ENCODE data around the gene IL15RA. TPM values are rescaled to one million over a fixed set of nuclear protein-coding genes. Genes with fewer than 3 reads are reported as not detected.

IL15RA gene
- total RNA-seq, 1 experiment from 2014 or later: 28.6 TPM

- Mint-ChIP-seq H3K9me3 (ENCODE audit: low read depth, unreplicated experiment) (peaks cover 4% of the 10 kb centered on the region), H3K4me3 (ENCODE audit: low read depth, unreplicated experiment) (no peak overlapping the region), H3K27me3 (ENCODE audit: unreplicated experiment) (peaks cover 25% of the 10 kb centered on the region), H3K36me3 (ENCODE audit: insufficient read depth, unreplicated experiment) (no peaks in the 10 kb centered on the region), H3K27ac (ENCODE audit: unreplicated experiment) (no peak overlapping the region), H3K4me1 (ENCODE audit: low read depth, unreplicated experiment) (no peaks in the 10 kb centered on the region)
- CTCF ChIA-PET: no interaction called here
- no TSS peak for BruUV-seq (replicated peaks)
- no peak for DNase-seq
- intact Hi-C loops (cut with micrococcal nuclease; ENCODE audit: unreplicated experiment): loop anchor here (5.0 to 10.0 kb wide), 2 partner anchors 75 to 392 kb away; partner anchors contain the start of gene RBM17
- no peak for TF ChIP-seq CTCF (IDR thresholded peaks at IDR 0.05; ENCODE audit: unreplicated experiment)
These were observed 35.0 kb upstream of the IL15RA start for GRCh38 chr10:6012121-6012905.

- Mint-ChIP-seq H3K4me3 (ENCODE audit: low read depth, unreplicated experiment) (no peak overlapping the region), H3K9me3 (ENCODE audit: low read depth, unreplicated experiment) (peaks cover 4% of the 10 kb centered on the region), H3K27me3 (ENCODE audit: unreplicated experiment) (peaks cover 33% of the 10 kb centered on the region), H3K36me3 (ENCODE audit: insufficient read depth, unreplicated experiment) (no peaks in the 10 kb centered on the region), H3K4me1 (ENCODE audit: low read depth, unreplicated experiment) (no peaks in the 10 kb centered on the region), H3K27ac (ENCODE audit: unreplicated experiment) (no peak overlapping the region)
- intact Hi-C loops (cut with micrococcal nuclease; ENCODE audit: unreplicated experiment): loop anchor here (5.0 to 10.0 kb wide), 2 partner anchors 76 to 393 kb away; partner anchors contain the start of gene RBM17
- CTCF ChIA-PET: no interaction called here
- TF ChIP-seq CTCF (IDR thresholded peaks at IDR 0.05; ENCODE audit: unreplicated experiment): no peak
- no TSS peak for BruUV-seq (replicated peaks)
- no peak for DNase-seq
These were observed 34.2 kb upstream of the IL15RA start for GRCh38 chr10:6011558-6011957.

GRCh38 chr10:6010569-6010968 is 33.2 kb upstream of the IL15RA start:
- no peaks in the 10 kb centered on the region for H3K36me3 Mint-ChIP-seq (ENCODE audit: insufficient read depth, unreplicated experiment)
- CTCF ChIA-PET: no interaction called here
- peaks cover 36% of the 10 kb centered on the region for H3K27me3 Mint-ChIP-seq (ENCODE audit: unreplicated experiment)
- no TSS peak for BruUV-seq (replicated peaks)
- no peak for TF ChIP-seq CTCF (IDR thresholded peaks at IDR 0.05; ENCODE audit: unreplicated experiment)
- no peaks in the 10 kb centered on the region for H3K4me1 Mint-ChIP-seq (ENCODE audit: low read depth, unreplicated experiment)
- H3K4me3 Mint-ChIP-seq (ENCODE audit: low read depth, unreplicated experiment): no peak overlapping the region
- no peak overlapping the region for H3K27ac Mint-ChIP-seq (ENCODE audit: unreplicated experiment)
- intact Hi-C loops (cut with micrococcal nuclease; ENCODE audit: unreplicated experiment): loop anchor here (5.0 to 10.0 kb wide), 2 partner anchors 77 to 394 kb away; partner anchors contain the start of gene RBM17
- no peak for DNase-seq
- H3K9me3 Mint-ChIP-seq (ENCODE audit: low read depth, unreplicated experiment): peaks cover 4% of the 10 kb centered on the region

- intact Hi-C loops (cut with micrococcal nuclease; ENCODE audit: unreplicated experiment): loop anchor here (5.0 to 10.0 kb wide), 2 partner anchors 77 to 395 kb away; partner anchors contain the start of gene RBM17
- no peak overlapping the region for H3K27ac Mint-ChIP-seq (ENCODE audit: unreplicated experiment)
- CTCF ChIA-PET: no interaction called here
These were observed 32.6 kb upstream of the IL15RA start for GRCh38 chr10:6009961-6010360.

More at GRCh38 chr10:6009961-6010360, 32.6 kb upstream of the IL15RA start:
- Mint-ChIP-seq H3K27me3 (ENCODE audit: unreplicated experiment) (peaks cover 37% of the 10 kb centered on the region), H3K9me3 (ENCODE audit: low read depth, unreplicated experiment) (peaks cover 4% of the 10 kb centered on the region), H3K4me1 (ENCODE audit: low read depth, unreplicated experiment) (no peaks in the 10 kb centered on the region), H3K36me3 (ENCODE audit: insufficient read depth, unreplicated experiment) (no peaks in the 10 kb centered on the region), H3K4me3 (ENCODE audit: low read depth, unreplicated experiment) (no peak overlapping the region)
- no TSS peak for BruUV-seq (replicated peaks)
- DNase-seq: no peak
- no peak for TF ChIP-seq CTCF (IDR thresholded peaks at IDR 0.05; ENCODE audit: unreplicated experiment)

Data from Calu3 (cell line).